Prostate gland (tissue), 2 donors: Measurements from ENCODE around the gene BIRC6.

Experiments
- POLR2A ChIP-seq: fragments of 450-650 bp; IDR thresholded peaks from one replicate; pipeline ENCODE4 v1.6.1; 2016; ENCODE audit warnings: antibody characterized with exemption, mild to moderate bottlenecking
- TF ChIP-seq, protein P1 (sequence below), 4 experiments: fragments of 200-600 bp in 2 of 4; fragments of 450-650 bp in 2 of 4; sonication (generic) in 2 of 4; IDR thresholded peaks; 1 replicate in 3 of 4; 2 replicates in 1 of 4; pipeline ENCODE4 v1.5.1; 2016 to 2019; ENCODE audit warnings: antibody characterized with exemption in 4 of 4, mild to moderate bottlenecking in 2 of 4, moderate library complexity in 2 of 4

DNA sequence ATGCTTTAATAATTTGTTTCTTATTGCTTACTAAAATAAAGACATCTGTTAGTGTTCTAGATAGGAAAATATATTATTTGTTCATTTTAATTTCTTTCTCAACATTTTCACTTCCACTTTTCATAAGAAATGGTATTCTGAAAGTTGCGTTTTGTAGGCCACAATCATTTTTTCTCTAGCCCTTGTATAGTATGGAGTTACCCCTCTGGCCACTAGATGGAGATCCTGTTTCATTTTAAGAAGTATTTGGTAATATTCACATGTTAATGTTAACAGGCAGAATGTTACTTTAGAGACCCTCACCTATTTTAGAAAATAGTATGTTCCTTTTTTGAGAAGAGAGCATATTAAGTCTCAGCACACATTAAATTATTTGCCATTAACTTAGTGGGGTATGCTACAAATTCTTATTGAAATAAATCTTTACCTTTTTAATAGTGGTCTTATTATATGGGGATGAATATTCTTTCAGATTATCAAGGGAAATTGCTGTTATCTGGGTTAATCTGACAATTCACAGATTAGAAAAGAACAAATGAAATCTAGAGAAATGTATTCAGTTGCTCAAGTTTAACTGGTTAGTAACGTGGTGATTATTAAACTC lies 197.1 kb downstream of the BIRC6 start:
- TF ChIP-seq, protein P1, sequence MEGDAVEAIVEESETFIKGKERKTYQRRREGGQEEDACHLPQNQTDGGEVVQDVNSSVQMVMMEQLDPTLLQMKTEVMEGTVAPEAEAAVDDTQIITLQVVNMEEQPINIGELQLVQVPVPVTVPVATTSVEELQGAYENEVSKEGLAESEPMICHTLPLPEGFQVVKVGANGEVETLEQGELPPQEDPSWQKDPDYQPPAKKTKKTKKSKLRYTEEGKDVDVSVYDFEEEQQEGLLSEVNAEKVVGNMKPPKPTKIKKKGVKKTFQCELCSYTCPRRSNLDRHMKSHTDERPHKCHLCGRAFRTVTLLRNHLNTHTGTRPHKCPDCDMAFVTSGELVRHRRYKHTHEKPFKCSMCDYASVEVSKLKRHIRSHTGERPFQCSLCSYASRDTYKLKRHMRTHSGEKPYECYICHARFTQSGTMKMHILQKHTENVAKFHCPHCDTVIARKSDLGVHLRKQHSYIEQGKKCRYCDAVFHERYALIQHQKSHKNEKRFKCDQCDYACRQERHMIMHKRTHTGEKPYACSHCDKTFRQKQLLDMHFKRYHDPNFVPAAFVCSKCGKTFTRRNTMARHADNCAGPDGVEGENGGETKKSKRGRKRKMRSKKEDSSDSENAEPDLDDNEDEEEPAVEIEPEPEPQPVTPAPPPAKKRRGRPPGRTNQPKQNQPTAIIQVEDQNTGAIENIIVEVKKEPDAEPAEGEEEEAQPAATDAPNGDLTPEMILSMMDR (IDR thresholded peaks at IDR 0.05): peak in 3 of 4 experiments; percentile 46 to 73 (median 71)
- TF ChIP-seq POLR2A: no peak
